Measurements from ENCODE around the gene C11orf97. TPM values are rescaled to one million over a fixed set of nuclear protein-coding genes. Genes with fewer than 3 reads are reported as not detected.

C11orf97 gene
- total RNA-seq, 2 donors from 2014 or later, result not detected

DNA sequence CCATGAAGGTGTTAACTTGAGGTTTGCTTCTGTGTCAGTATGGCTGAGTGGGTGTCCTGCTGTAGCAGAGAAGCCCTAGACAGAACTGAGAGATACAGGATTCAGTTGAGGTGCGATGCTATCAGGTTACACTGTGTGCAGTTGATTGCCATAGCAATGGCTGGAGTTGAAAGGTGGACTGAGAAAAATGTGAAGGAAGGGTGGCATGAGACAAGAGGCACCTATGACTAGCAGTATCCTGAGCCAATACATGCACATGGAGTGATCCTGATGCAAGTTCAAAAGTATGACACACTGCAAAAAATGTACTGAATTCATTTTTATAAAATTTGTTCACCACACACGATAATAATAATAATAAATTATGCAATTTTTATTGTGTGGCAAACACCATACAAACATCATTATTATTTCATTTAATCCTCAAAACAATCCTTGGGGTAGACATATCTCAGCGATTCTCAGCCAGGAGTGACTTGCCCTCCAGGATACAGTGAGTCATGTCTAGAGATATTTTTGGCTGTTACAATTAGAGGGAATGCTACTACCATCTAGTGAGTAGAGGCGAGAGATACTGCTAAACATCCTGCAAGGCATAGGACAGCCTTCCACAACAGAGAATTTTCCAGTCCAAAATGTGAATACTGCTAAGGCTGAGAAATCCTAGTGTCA lies 51.1 kb downstream of the C11orf97 start:
- Mint-ChIP-seq H3K27me3 (ENCODE audit: insufficient read depth) (peaks cover 10% of the 10 kb centered on the region), H3K27ac (no peak overlapping the region), H3K36me3 (ENCODE audit: low read depth) (no peaks in the 10 kb centered on the region), H3K4me3 (no peak overlapping the region), H3K9me3 (no peaks in the 10 kb centered on the region), H3K4me1 (peaks cover 15% of the 10 kb centered on the region)
- Histone ChIP-seq H3K4me3 (ENCODE audit: low read length) (no peak overlapping the region), H3K27me3 (ENCODE audit: control insufficient read depth, insufficient read depth, low read length, poor library complexity, severe bottlenecking) (no peaks in the 10 kb centered on the region), H3K9me3 (ENCODE audit: control insufficient read depth, low read length) (no peaks in the 10 kb centered on the region), H3K36me3 (ENCODE audit: control insufficient read depth, insufficient read depth, low read length) (no peaks in the 10 kb centered on the region), H3K27ac (ENCODE audit: low read depth, low read length) (no peak overlapping the region), H3K9ac (ENCODE audit: extremely low read depth, low read length, poor library complexity, severe bottlenecking) (no peak overlapping the region), H3K4me1 (ENCODE audit: control insufficient read depth, insufficient read depth, low read length) (peaks cover 4% of the 10 kb centered on the region)
- 81 to 95% methylated on average over 2 to 3 of the region's 4 CpGs for WGBS, 2 experiments (ENCODE audit: insufficient coverage in 1 of 2, insufficient read length in 1 of 2)
- TF ChIP-seq, protein P1, sequence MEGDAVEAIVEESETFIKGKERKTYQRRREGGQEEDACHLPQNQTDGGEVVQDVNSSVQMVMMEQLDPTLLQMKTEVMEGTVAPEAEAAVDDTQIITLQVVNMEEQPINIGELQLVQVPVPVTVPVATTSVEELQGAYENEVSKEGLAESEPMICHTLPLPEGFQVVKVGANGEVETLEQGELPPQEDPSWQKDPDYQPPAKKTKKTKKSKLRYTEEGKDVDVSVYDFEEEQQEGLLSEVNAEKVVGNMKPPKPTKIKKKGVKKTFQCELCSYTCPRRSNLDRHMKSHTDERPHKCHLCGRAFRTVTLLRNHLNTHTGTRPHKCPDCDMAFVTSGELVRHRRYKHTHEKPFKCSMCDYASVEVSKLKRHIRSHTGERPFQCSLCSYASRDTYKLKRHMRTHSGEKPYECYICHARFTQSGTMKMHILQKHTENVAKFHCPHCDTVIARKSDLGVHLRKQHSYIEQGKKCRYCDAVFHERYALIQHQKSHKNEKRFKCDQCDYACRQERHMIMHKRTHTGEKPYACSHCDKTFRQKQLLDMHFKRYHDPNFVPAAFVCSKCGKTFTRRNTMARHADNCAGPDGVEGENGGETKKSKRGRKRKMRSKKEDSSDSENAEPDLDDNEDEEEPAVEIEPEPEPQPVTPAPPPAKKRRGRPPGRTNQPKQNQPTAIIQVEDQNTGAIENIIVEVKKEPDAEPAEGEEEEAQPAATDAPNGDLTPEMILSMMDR (conservative IDR thresholded peaks at IDR 0.05), result no peak
- DNase-seq, result no peak

DNA sequence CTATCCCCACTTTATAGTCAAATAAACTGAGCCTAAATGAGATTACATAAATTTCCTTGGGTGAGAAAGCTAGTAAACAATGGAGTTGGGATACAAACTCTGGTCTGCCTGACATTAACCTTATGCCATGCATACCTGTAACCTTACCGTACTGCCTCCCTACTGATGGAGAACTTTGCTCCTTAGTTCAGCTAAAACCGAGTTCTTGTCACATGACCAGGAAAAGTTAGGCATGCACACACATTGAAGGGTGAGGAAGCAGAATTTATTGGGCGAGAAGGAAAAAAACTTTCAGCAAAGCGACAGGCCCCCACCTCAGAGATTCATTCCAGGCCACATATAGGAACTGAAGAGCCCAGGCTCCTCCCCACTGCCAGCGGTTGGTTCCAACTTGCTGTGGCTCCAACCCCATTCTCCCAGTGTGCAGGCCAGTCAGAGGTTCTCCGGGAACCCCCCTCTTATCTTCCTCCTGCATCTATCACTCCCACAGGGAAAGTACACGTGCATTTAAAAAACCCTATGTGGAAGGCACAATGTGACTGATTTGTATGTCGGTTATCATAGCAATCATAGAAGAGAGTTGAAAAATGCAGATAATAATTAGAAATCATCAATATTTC lies 51.7 kb downstream of the C11orf97 start:
- TF ChIP-seq, protein P1 (conservative IDR thresholded peaks at IDR 0.05), result no peak
- WGBS, 2 experiments (ENCODE audit: insufficient coverage in 1 of 2, insufficient read length in 1 of 2), result 79 to 90% methylated on average over 4 to 7 of the region's 8 CpGs
- H3K9me3 Mint-ChIP-seq, result no peaks in the 10 kb centered on the region

DNA sequence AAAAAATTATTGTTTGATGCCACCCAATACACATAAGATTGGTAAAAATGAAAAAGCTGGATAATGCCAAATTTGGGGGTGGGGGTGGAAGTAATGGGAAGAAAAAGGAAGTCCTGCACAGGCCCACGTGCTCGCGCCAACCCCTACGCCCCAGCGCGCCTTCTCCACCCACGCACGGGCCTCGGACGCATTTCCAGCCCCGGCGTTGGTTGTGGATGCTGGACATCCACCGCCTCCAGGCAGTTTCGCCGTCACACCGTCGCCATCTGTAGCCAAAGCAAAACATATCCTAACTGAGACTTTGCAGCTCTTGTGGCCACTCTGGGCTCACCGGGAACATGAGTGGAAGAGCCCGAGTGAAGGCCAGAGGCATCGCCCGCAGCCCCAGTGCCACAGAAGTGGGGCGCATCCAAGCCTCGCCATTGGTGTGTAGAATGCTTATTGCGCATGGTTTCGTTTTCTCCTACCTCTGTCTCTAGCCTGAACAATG lies 55.0 kb downstream of the C11orf97 start, which contains the start of gene PIWIL4:
Gene PIWIL4 (plus strand): TSS at position 188 of the 490 bp plus-strand sequence. CDS start 151 bp downstream, at position 339.
- Mint-ChIP-seq H3K27me3 (ENCODE audit: insufficient read depth) (no peaks in the 10 kb centered on the region), H3K4me3 (no peak within 1 kb of the TSS), H3K36me3 (ENCODE audit: low read depth) (no peaks in the 10 kb centered on the region), H3K9me3 (no peaks in the 10 kb centered on the region), H3K27ac (no peak within 1 kb of the TSS), H3K4me1 (peaks cover 8% of the 10 kb centered on the region)
- no peak within 1 kb of the TSS for H3K27ac ChIP-seq (ENCODE audit: low read depth, low read length)
- TF ChIP-seq, protein P1 (conservative IDR thresholded peaks at IDR 0.05), result no peak
- no peak for DNase-seq
- WGBS, 2 experiments (ENCODE audit: insufficient coverage in 1 of 2, insufficient read length in 1 of 2), result 96 to 98% methylated on average over 25 of the region's 25 CpGs
- no peaks in the 10 kb centered on the region for H3K27me3 ChIP-seq (ENCODE audit: control insufficient read depth, insufficient read depth, low read length, poor library complexity, severe bottlenecking)
- H3K36me3 ChIP-seq (ENCODE audit: control insufficient read depth, insufficient read depth, low read length), result no peaks in the 10 kb centered on the region
- H3K4me3 ChIP-seq (ENCODE audit: low read length), result no peak within 1 kb of the TSS
- H3K9me3 ChIP-seq (ENCODE audit: control insufficient read depth, low read length), result no peaks in the 10 kb centered on the region
- H3K9ac ChIP-seq (ENCODE audit: extremely low read depth, low read length, poor library complexity, severe bottlenecking), result no peak within 1 kb of the TSS
- H3K4me1 ChIP-seq (ENCODE audit: control insufficient read depth, insufficient read depth, low read length), result peaks cover 4% of the 10 kb centered on the region

More for the DNA sequence above, 51.7 kb downstream of the C11orf97 start:
- no peaks in the 10 kb centered on the region for H3K27me3 ChIP-seq (ENCODE audit: control insufficient read depth, insufficient read depth, low read length, poor library complexity, severe bottlenecking)
- no peak for DNase-seq
- H3K36me3 ChIP-seq (ENCODE audit: control insufficient read depth, insufficient read depth, low read length), result no peaks in the 10 kb centered on the region
- no peak overlapping the region for H3K27ac Mint-ChIP-seq
- peaks cover 8% of the 10 kb centered on the region for H3K27me3 Mint-ChIP-seq (ENCODE audit: insufficient read depth)
- no peak overlapping the region for H3K4me3 ChIP-seq (ENCODE audit: low read length)
- no peak overlapping the region for H3K9ac ChIP-seq (ENCODE audit: extremely low read depth, low read length, poor library complexity, severe bottlenecking)
- H3K4me1 Mint-ChIP-seq, result peaks cover 10% of the 10 kb centered on the region
- H3K27ac ChIP-seq (ENCODE audit: low read depth, low read length), result no peak overlapping the region
- no peaks in the 10 kb centered on the region for H3K36me3 Mint-ChIP-seq (ENCODE audit: low read depth)
- no peak overlapping the region for H3K4me3 Mint-ChIP-seq
- H3K9me3 ChIP-seq (ENCODE audit: control insufficient read depth, low read length), result no peaks in the 10 kb centered on the region
- H3K4me1 ChIP-seq (ENCODE audit: control insufficient read depth, insufficient read depth, low read length), result peaks cover 4% of the 10 kb centered on the region

Data from endodermal cell (in vitro differentiated cells).